Central memory CD8-positive, alpha-beta T cell (primary cell): Measurements from ENCODE around the gene EGR4.
"Not testable (repeated sequence)": the region's sequence is repeated elsewhere in the genome, so short reads cannot be mapped to it uniquely, and the experiment has no call there.

Experiments used
- ATAC-seq: fragments of 150-1000 bp; cut with Tn5 transposase; replicated peaks from 2 replicates; pipeline ENCODE4 v1.10.0; 2022; ENCODE audit warnings: mild to moderate bottlenecking, moderate FRiP score, moderate number of reproducible peaks; ENCODE audit not compliant: poor library complexity, severe bottlenecking; ENCODE audit errors: extremely low read depth
- DNase-seq, 2 donors: peaks; one replicate each; pipeline ENCODE4 v3.0.0; 2021; ENCODE audit warnings: low spot score in 2 of 2
- H3K27ac Mint-ChIP-seq: one replicate; pipeline ENCODE4 v1.8.0; 2022; ENCODE audit warnings: low read depth, mild to moderate bottlenecking, moderate library complexity, mixed read lengths
- H3K27me3 Mint-ChIP-seq: one replicate; pipeline ENCODE4 v1.8.0; 2022; ENCODE audit warnings: mixed read lengths
- H3K36me3 Mint-ChIP-seq: one replicate; pipeline ENCODE4 v1.8.0; 2022; ENCODE audit warnings: mild to moderate bottlenecking, moderate library complexity, mixed read lengths; ENCODE audit not compliant: insufficient read depth
- H3K4me1 Mint-ChIP-seq: one replicate; pipeline ENCODE4 v1.8.0; 2022; ENCODE audit warnings: mixed read lengths
- H3K4me3 Mint-ChIP-seq: one replicate; pipeline ENCODE4 v1.8.0; 2022; ENCODE audit warnings: mild to moderate bottlenecking, moderate library complexity, mixed read lengths
- H3K9me3 Mint-ChIP-seq: one replicate; pipeline ENCODE4 v1.8.0; 2022; ENCODE audit warnings: mixed read lengths

EGR4 gene

DNA sequence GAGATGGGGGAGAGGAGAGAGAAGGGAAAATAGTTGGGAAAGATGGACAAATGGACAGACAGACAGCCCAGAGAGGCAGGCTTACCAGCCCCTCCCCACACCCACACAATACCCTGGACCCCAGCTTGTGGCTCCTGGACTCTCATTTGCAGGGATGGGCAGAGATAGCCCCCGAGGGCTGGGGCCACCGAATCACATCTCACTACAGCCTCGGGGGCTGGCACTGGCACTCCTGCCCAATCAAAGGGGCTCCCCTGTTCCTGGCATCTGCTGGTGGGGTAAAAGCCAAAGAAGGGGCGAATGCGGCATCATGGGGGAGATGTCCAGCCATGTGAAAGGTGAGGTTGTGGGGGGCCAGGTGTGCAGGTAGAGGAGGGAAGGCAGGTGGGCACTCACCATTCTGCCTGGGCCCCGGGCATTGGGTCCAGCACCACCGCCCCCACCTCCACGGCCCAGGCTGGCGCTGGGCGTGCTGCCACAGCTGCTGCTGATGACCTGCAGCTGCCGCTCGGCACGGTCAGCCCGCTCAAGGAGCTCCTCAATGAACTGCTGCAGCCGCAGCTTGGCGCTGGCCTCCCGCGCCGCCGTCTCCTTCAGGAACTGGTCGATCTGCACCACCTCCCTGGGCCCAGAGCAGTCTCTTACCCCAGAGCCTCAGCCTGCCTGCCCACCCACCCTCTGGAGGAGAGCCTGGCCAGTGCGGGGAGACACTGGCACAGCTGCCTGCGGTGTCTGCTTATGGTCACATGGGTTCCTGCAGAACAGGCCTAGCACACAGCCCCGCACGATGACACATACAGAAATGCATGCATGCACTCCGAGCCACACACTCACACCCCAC is 27.1 kb downstream of the EGR4 start:
- Mint-ChIP-seq H3K4me1 (peaks cover 29% of the 10 kb centered on the region), H3K9me3 (no peaks in the 10 kb centered on the region), H3K36me3 (peaks cover 7% of the 10 kb centered on the region), H3K27me3 (no peaks in the 10 kb centered on the region), H3K27ac (no peak overlapping the region), H3K4me3 (no peak overlapping the region)
- ATAC-seq: no peak
- no peak for DNase-seq

DNA sequence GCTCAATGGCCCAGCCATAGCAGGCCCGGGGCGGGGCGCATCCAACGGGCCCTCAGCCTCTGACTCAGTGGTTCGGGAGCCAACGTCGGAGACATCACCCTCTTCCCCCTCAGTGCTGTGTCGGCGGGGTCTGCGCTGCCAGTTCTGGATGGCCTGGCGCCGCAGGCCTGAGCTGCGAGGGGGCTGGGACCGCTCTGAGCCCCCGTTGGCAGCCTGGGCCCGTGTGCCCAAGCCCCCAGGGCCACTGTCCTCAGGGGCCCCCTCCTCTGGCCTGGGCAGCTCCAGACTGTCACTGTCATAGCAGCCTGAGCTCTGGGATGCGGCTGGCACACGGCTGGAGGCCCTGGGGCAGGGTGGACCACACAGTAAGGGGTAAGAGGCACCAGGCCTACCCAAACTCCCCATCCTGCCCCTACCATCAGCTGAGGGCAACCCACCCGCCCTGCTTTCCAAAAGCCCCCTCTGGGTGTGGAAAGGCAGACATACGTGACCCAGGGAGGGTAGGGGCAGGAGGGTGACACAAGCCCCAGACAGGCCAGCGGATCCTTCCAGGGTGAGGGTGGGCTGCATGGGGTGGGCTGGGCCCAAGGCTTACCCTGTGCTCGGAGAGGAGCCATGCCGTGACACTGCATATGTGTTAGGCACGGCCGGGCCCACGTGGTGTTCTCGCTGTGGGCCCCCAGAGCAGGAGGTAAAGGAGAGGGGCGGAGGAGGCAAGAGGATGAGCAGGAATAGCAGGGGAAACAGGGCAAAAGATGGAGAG is 27.9 kb downstream of the EGR4 start:
- Mint-ChIP-seq H3K36me3 (peaks cover 7% of the 10 kb centered on the region), H3K27ac (no peak overlapping the region), H3K4me3 (no peak overlapping the region), H3K27me3 (no peaks in the 10 kb centered on the region), H3K9me3 (no peaks in the 10 kb centered on the region), H3K4me1 (peaks cover 22% of the 10 kb centered on the region)
- DNase-seq (no peak), ATAC-seq (no peak)

DNA sequence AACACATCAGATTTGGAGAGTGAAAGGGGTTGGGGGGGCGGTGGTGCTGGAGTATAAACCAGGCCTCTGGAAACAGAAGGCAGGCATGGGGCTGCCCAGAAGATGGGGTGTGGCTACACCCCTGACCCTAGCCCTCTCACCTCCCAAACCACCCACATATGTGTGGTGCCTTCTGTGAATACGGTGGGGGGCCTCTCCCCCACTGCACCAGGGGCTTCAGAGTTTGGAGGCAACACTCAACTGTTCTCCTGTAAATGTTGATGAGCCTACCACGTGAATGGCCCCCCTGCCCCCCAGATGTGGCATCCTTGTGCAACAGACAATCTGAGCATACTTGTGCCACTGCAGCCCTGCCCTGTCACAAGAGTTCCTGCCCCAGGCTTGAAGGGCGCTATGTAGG is 28.6 kb downstream of the EGR4 start:
- H3K27ac Mint-ChIP-seq: no peak overlapping the region
- H3K4me3 Mint-ChIP-seq: no peak overlapping the region
- H3K4me1 Mint-ChIP-seq: peaks cover 17% of the 10 kb centered on the region
- H3K9me3 Mint-ChIP-seq: no peaks in the 10 kb centered on the region
- H3K36me3 Mint-ChIP-seq: peaks cover 9% of the 10 kb centered on the region
- DNase-seq (no peak), ATAC-seq (no peak)
- H3K27me3 Mint-ChIP-seq: no peaks in the 10 kb centered on the region

DNA sequence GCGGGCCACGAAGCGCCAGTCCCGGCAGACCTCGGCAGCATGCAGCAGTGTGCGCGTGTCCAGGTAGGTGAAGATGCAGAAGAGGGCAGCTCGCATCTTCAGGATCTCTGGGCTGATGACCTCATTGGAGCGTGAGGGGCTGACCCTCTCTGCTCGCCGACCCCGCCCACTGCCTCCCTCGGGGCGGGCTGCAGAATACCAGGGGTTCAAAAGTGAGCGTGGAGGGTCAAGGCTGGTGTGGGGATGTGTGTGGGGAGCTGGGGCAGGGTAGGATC is 29.1 kb downstream of the EGR4 start:
- H3K9me3 Mint-ChIP-seq: no peaks in the 10 kb centered on the region

DNA sequence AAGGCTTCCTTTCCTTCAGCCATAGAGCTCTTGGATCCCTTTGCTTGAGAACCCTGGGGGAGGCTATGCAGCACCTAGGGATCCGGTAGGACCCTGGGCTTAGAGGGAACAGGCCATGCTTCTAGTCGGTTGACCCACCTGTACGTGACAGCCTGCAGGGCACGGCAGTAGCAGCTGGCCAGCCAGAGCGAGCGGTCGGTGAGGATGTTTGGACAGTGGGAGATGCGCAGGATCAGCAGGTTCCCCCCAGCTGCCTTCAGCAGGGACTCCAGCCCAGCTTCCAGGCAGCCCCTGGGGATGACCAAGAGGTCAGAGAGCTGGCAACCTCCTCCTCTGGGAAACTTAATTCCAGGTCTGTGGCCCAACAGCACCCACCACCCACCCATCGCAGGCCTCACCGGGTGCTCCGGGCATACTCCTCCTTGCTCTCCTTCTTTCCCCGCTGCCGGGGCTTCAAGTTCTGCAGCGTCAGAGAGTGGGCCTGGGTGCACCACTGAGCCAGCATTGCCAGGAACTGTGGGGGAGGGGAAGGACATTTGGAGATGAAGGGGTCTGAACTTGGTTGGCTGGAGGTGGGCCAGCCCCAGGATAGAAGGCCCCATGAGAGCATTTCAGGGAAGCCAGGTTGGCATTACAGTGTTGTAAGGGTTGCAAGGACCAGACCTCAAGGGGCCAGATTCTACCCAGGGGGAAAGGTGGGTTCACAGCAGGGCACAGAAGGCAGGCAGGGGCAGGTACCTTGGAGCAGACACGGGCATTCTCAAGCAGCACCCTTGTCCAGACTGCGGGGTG is 29.6 kb downstream of the EGR4 start:
- Mint-ChIP-seq H3K27ac (peak overlapping the region; percentile 54), H3K4me3 (no peak overlapping the region), H3K9me3 (no peaks in the 10 kb centered on the region), H3K4me1 (peaks cover 15% of the 10 kb centered on the region), H3K27me3 (no peaks in the 10 kb centered on the region), H3K36me3 (peaks cover 10% of the 10 kb centered on the region)
- DNase-seq: no peak
- no peak for ATAC-seq

More for the DNA sequence above, 29.1 kb downstream of the EGR4 start:
- Mint-ChIP-seq H3K36me3 (peaks cover 10% of the 10 kb centered on the region), H3K27ac (no peak overlapping the region), H3K27me3 (no peaks in the 10 kb centered on the region), H3K4me1 (peaks cover 15% of the 10 kb centered on the region), H3K4me3 (no peak overlapping the region)
- ATAC-seq: no peak
- DNase-seq: no peak

DNA sequence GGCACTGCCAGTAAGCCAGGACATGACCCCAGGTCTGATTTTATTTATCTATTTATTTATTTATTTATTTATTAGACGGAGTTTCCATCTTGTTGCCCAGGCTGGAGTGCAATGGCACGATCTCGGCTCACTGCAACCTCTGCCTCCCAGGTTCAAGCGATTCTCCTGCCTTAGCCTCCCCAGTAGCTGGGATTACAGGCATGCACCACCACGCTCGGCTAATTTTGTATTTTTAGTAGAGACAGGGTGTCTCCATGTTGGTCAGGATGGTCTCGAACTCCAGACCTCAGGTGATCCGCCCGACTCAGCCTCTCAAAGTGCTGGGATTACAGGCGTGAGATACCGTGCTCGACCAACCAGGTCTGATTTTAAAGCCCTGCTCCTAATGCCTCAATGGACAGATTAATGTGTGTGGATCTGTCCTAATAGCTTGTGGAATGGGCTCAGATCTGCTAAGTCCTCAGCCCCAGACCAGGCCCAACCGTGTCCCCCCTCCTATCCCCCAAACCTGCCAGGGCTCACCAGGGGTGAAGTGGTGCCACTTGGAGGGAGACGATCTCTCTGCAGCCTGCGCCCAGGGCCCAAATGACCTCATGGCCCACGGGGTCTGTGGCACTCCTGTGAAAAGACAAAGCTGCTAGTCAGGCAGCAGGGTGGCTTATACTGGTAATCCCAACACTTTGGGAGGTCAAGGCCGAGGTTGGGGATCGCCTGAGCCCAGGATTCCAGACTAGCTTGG is 30.5 kb downstream of the EGR4 start:
- not testable (repeated sequence) for H3K36me3 Mint-ChIP-seq, ATAC-seq, H3K4me1 Mint-ChIP-seq, H3K9me3 Mint-ChIP-seq, H3K4me3 Mint-ChIP-seq, DNase-seq, H3K27me3 Mint-ChIP-seq
- H3K27ac Mint-ChIP-seq: peak overlapping the region; percentile 54

DNA sequence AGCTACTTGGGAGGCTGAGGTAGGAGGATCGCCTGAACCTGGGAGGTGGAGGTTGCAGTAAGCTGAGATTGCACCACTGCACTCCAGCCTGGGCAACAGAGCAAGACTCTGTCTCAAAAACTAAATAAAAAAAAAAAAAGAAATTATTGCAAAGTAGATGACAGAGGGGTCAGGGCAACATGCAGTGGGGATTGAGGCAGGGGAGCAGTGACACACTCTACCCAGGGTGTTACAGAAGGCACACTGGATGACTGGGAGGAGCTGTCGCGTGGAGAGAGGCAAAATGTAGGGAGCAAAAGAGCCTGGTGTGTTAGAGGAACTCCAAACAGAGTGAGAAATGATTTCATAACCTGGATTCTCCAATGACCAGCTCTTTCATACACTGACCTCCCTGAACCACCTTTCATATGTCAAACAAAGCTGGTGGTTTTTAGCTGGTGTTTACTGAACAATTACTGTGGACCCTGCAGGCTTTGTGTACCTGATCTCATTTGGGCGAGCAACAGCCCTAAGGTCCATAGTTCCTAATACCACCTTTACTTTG is 31.2 kb downstream of the EGR4 start:
- H3K27ac Mint-ChIP-seq: no peak overlapping the region
- peaks cover 7% of the 10 kb centered on the region for H3K36me3 Mint-ChIP-seq
- ATAC-seq (no peak), DNase-seq (no peak)
- no peak overlapping the region for H3K4me3 Mint-ChIP-seq
- no peaks in the 10 kb centered on the region for H3K27me3 Mint-ChIP-seq
- H3K9me3 Mint-ChIP-seq: no peaks in the 10 kb centered on the region
- H3K4me1 Mint-ChIP-seq: peaks cover 6% of the 10 kb centered on the region

DNA sequence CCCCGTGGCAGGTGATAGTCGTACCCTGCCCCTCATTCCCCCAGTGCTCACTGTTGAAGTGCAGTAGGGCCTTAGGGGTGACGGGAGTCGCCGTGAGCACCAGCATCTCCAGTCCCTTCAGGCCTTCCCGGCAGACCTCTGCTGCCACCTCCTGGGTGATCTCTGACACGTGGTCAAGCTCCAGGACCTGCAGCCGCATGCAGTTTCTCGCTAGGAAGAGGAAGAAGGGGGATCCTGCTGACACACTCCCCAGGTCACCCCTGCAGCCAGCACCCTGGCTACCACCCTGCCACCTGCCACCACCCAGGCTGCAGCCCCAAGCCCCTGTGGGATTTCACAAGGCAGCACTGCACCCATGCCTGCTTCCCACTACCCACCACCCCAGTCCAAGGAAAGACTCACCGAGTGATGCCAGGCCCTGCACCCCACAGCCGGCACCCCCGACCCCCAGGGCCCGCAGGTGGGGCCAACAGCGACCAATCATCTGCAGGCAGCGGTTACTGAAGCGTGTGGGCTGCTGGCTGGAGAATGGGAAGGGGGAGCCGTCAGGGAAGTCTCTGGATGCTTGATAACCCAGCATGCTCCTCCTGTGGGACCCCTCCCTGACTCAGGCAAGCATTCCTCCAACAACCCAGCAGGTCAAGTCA is 32.9 kb downstream of the EGR4 start:
- Mint-ChIP-seq H3K9me3 (no peaks in the 10 kb centered on the region), H3K36me3 (peaks cover 7% of the 10 kb centered on the region), H3K27me3 (no peaks in the 10 kb centered on the region), H3K4me1 (no peaks in the 10 kb centered on the region), H3K4me3 (no peak overlapping the region), H3K27ac (no peak overlapping the region)
- no peak for ATAC-seq
- DNase-seq: no peak

DNA sequence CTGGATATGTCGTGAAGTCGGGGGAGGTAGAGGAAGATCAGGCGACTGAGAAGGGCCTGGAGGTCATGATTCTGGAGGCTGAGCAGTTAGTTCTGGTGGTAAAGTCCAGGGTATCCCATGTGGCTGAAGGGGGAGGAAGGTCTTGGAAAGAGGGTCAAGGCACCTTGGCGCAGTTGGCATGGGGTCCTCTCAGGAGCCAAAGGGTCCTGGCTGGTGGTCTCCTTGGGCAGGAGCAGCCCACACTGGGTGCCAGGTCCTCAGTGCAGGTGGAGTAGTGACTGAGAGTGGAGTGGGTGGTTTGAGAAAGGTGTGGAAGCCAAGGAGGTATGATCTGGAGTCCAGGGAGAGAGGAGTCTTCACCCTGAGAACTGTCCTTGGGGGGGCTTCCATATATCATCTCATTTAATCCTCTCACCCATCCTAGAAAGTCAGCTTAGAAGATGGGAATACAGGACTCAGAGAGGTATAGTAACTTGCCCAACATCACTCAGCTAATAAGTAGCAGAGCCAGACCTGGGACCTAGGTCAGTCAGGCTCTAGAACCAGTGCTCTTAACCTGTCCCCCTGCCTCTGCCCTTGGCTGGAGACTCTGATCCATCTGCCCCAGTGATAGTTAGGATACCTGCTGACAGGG is 33.5 kb downstream of the EGR4 start:
- no peak overlapping the region for H3K27ac Mint-ChIP-seq

DNA sequence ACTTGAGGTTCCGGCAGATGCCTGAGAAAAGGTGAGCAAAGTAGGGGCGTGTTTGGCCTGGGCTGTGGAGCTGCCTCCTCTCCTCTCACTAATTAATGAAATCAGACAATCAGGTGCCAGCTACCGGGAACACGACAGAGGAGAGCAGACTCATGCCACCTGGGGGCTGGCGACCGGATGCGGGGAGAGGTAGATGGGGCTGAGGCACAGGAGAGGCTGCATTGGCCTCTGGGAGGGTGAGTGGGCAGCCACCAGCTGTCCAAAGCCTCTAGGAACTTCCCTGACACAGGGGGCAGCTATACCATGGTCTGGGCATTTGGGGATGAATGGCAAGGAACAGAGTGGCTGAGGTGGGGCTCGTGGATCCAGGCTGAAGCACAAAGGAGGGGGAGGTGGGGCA is 34.1 kb downstream of the EGR4 start:
- Mint-ChIP-seq H3K4me1 (no peaks in the 10 kb centered on the region), H3K9me3 (no peaks in the 10 kb centered on the region), H3K4me3 (no peak overlapping the region), H3K27ac (no peak overlapping the region), H3K36me3 (peaks cover 5% of the 10 kb centered on the region), H3K27me3 (no peaks in the 10 kb centered on the region)
- DNase-seq: no peak
- no peak for ATAC-seq

More for the DNA sequence above, 33.5 kb downstream of the EGR4 start:
- Mint-ChIP-seq H3K4me3 (no peak overlapping the region), H3K36me3 (peaks cover 7% of the 10 kb centered on the region), H3K9me3 (no peaks in the 10 kb centered on the region), H3K4me1 (no peaks in the 10 kb centered on the region), H3K27me3 (no peaks in the 10 kb centered on the region)
- ATAC-seq (no peak), DNase-seq (no peak)

DNA sequence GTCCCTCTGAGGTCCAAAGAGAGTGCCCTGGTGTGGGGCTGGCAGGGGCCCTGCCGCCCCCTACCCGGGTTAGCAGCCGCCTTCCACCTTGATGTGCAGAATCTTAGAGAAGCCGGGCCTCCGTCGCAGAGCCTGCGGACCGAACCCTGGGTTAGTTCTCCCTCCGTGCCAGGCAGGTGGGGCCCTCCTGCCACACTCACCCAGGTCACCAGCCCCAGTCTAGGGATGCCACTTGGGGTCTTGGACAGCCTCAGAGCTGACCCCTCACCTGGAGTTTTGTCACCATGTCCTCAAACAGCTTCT is 34.5 kb downstream of the EGR4 start:
- DNase-seq: no peak
- Mint-ChIP-seq H3K36me3 (peaks cover 5% of the 10 kb centered on the region), H3K27me3 (no peaks in the 10 kb centered on the region), H3K4me1 (no peaks in the 10 kb centered on the region), H3K4me3 (no peak overlapping the region), H3K27ac (no peak overlapping the region), H3K9me3 (no peaks in the 10 kb centered on the region)
- no peak for ATAC-seq
